Measurements from ENCODE around the gene OTC. TPM values are rescaled to one million over a fixed set of nuclear protein-coding genes. Genes with fewer than 3 reads are reported as not detected.

Gene OTC
- polyA plus RNA-seq, 1 donor (not counting 4 experiments of a cell fraction or from before 2014, with no cell fraction given), result not detected

DNA sequence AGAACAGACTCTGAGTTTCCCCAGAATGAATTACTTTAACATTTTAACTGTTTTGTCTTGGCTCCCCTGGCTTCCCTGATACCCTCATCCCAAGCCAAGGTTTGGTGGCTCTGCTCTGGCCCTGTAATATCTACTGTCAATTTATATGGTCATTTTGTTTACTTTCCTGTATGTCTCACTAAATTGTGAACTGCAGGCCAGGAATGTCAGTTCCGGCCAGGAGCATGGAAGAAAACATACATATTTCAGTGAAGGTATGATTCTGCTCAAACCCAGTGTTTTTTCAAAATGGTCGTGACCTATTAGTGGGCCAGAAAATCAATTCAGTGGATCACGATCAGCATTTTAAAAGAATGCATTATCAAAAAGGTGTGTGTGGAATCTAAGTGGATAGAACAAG lies 26.3 kb upstream of the OTC start:
- dilution Hi-C loops (cut with MboI; ENCODE audit: extremely low pct_ligation_motif_present, low sequenced_read_pairs), result no loop called here
- no peaks in the 10 kb centered on the region for H3K4me1 ChIP-seq (ENCODE audit: control insufficient read depth, extremely low read depth, insufficient read depth, low read length)
- no peaks in the 10 kb centered on the region for H3K9me1 ChIP-seq (ENCODE audit: control insufficient read depth, extremely low read depth, insufficient read depth, low read length)
- peak overlapping the region; percentile 86 for H3K9ac ChIP-seq (ENCODE audit: control insufficient read depth, extremely low read depth, insufficient read depth, low read length)
- peak overlapping the region; percentile 84 for H3K4me2 ChIP-seq (ENCODE audit: control insufficient read depth, extremely low read depth, insufficient read depth, low read depth, low read length)
- H3K4me3 ChIP-seq (ENCODE audit: control insufficient read depth in 2 of 3, extremely low read depth in 1 of 3, insufficient read depth in 2 of 3, low read depth in 1 of 3, low read length in 3 of 3), result peak overlapping the region; percentile 63 to 71 (median 68)
- no peaks in the 10 kb centered on the region for H3K36me3 ChIP-seq (ENCODE audit: control insufficient read depth in 2 of 2, extremely low read depth in 1 of 2, insufficient read depth in 2 of 2, low read length in 2 of 2)
- H3K9me3 ChIP-seq (ENCODE audit: control insufficient read depth, low read depth, low read length), result no peaks in the 10 kb centered on the region
- H3K79me2 ChIP-seq (ENCODE audit: control insufficient read depth, insufficient read depth, low read length), result no peaks in the 10 kb centered on the region
- no peak for TF ChIP-seq EZH2 (IDR thresholded peaks at IDR 0.05; ENCODE audit: low read length)
- TF ChIP-seq CTCF (optimal IDR thresholded peaks at IDR 0.05 in 1 of 3, IDR thresholded peaks at IDR 0.05 in 1 of 3, conservative IDR thresholded peaks at IDR 0.05 in 1 of 3; ENCODE audit: extremely low read depth in 1 of 3, insufficient read depth in 2 of 3, low read length in 3 of 3), result no peak
- DNase-seq (ENCODE audit: low read depth, low spot score), result no peak
- H3K27me3 ChIP-seq (ENCODE audit: control insufficient read depth, extremely low read depth, insufficient read depth, low read length), result no peaks in the 10 kb centered on the region
- no peak for FAIRE-seq
- H4K20me1 ChIP-seq (ENCODE audit: control insufficient read depth, extremely low read depth, insufficient read depth, low read length), result no peaks in the 10 kb centered on the region
- H2AFZ ChIP-seq (ENCODE audit: control insufficient read depth, low read length), result peak overlapping the region; percentile 46
- H3K27ac ChIP-seq (ENCODE audit: control insufficient read depth, insufficient read depth, low read length), result peak overlapping the region; percentile 86

GRCh38 chrX:38327007-38327774 lies 25.2 kb upstream of the OTC start, which contains the start of gene RPGR:
Gene RPGR, minus strand, starts transcription at chrX:38327509. Its CDS starts 142 bp downstream, at chrX:38327367.
- TF ChIP-seq EZH2 (IDR thresholded peaks at IDR 0.05; ENCODE audit: low read length) (no peak), CTCF (optimal IDR thresholded peaks at IDR 0.05 in 1 of 3, IDR thresholded peaks at IDR 0.05 in 1 of 3, conservative IDR thresholded peaks at IDR 0.05 in 1 of 3; ENCODE audit: extremely low read depth in 1 of 3, insufficient read depth in 2 of 3, low read length in 3 of 3) (peak; percentile 67 to 96 (median 93))
- no peaks in the 10 kb centered on the region for H4K20me1 ChIP-seq (ENCODE audit: control insufficient read depth, extremely low read depth, insufficient read depth, low read length)
- peak within 1 kb of the TSS; percentile 86 for H3K27ac ChIP-seq (ENCODE audit: control insufficient read depth, insufficient read depth, low read length)
- H3K4me2 ChIP-seq (ENCODE audit: control insufficient read depth, extremely low read depth, insufficient read depth, low read depth, low read length), result peak within 1 kb of the TSS; percentile 84
- H3K9me3 ChIP-seq (ENCODE audit: control insufficient read depth, low read depth, low read length), result no peaks in the 10 kb centered on the region
- no peaks in the 10 kb centered on the region for H3K79me2 ChIP-seq (ENCODE audit: control insufficient read depth, insufficient read depth, low read length)
- dilution Hi-C loops (cut with MboI; ENCODE audit: extremely low pct_ligation_motif_present, low sequenced_read_pairs), result no loop called here
- no peaks in the 10 kb centered on the region for H3K4me1 ChIP-seq (ENCODE audit: control insufficient read depth, extremely low read depth, insufficient read depth, low read length)
- DNase-seq (ENCODE audit: low read depth, low spot score), result peak; percentile 33
- H3K9ac ChIP-seq (ENCODE audit: control insufficient read depth, extremely low read depth, insufficient read depth, low read length), result peak within 1 kb of the TSS; percentile 86
- H3K9me1 ChIP-seq (ENCODE audit: control insufficient read depth, extremely low read depth, insufficient read depth, low read length), result no peaks in the 10 kb centered on the region
- H3K36me3 ChIP-seq (ENCODE audit: control insufficient read depth in 2 of 2, extremely low read depth in 1 of 2, insufficient read depth in 2 of 2, low read length in 2 of 2), result no peaks in the 10 kb centered on the region
- no peak for FAIRE-seq
- H3K27me3 ChIP-seq (ENCODE audit: control insufficient read depth, extremely low read depth, insufficient read depth, low read length), result no peaks in the 10 kb centered on the region
- peak within 1 kb of the TSS; percentile 63 to 71 (median 68) for H3K4me3 ChIP-seq (ENCODE audit: control insufficient read depth in 2 of 3, extremely low read depth in 1 of 3, insufficient read depth in 2 of 3, low read depth in 1 of 3, low read length in 3 of 3)
- H2AFZ ChIP-seq (ENCODE audit: control insufficient read depth, low read length), result peak within 1 kb of the TSS; percentile 77
